Measurements from ENCODE around the gene AGBL4.
A peak's percentile ranks its signal among the peaks of the same experiment; 100 is the strongest.

Gene AGBL4

GRCh38 chr1:48673332-48674105 lies 1350.2 kb downstream of the AGBL4 start:
- DNase-seq: peak; percentile 68

GRCh38 chr1:48671578-48671977 lies 1352.2 kb downstream of the AGBL4 start:
- DNase-seq: no peak

GRCh38 chr1:48670234-48671020 lies 1353.3 kb downstream of the AGBL4 start:
- DNase-seq: no peak

GRCh38 chr1:48668339-48668738 lies 1355.4 kb downstream of the AGBL4 start:
- no peak for DNase-seq

GRCh38 chr1:48667782-48668181 lies 1356.0 kb downstream of the AGBL4 start:
- no peak for DNase-seq

GRCh38 chr1:48665708-48666407 lies 1357.9 kb downstream of the AGBL4 start:
- no peak for DNase-seq

GRCh38 chr1:48661726-48662463 lies 1361.9 kb downstream of the AGBL4 start:
- no peak for DNase-seq

GRCh38 chr1:48659801-48660200 lies 1364.0 kb downstream of the AGBL4 start:
- no peak for DNase-seq

GRCh38 chr1:48657413-48657812 lies 1366.3 kb downstream of the AGBL4 start:
- no peak for DNase-seq

- DNase-seq: no peak
Observed at GRCh38 chr1:48654606-48655210, 1369.0 kb downstream of the AGBL4 start.

- no peak for DNase-seq
Observed at GRCh38 chr1:48652334-48652733, 1371.4 kb downstream of the AGBL4 start.

- no peak for DNase-seq
Observed at GRCh38 chr1:48649880-48650279, 1373.9 kb downstream of the AGBL4 start.

- DNase-seq: peak; percentile 24
Observed at GRCh38 chr1:48645883-48646282, 1377.9 kb downstream of the AGBL4 start.

GRCh38 chr1:48644905-48645605 lies 1378.7 kb downstream of the AGBL4 start:
- no peak for DNase-seq

- DNase-seq: peak; percentile 7
Observed at GRCh38 chr1:48644190-48644900, 1379.4 kb downstream of the AGBL4 start.

- no peak for DNase-seq
Observed at GRCh38 chr1:48643193-48643592, 1380.6 kb downstream of the AGBL4 start.

- no peak for DNase-seq
Observed at GRCh38 chr1:48640836-48641492, 1382.8 kb downstream of the AGBL4 start.

- DNase-seq: no peak
Observed at GRCh38 chr1:48629867-48630266, 1393.9 kb downstream of the AGBL4 start.

- DNase-seq: peak; percentile 55
Observed at GRCh38 chr1:48627486-48627885, 1396.3 kb downstream of the AGBL4 start.

GRCh38 chr1:48619539-48619938 lies 1404.2 kb downstream of the AGBL4 start:
- no peak for DNase-seq

- DNase-seq: no peak
Observed at GRCh38 chr1:48617252-48617651, 1406.5 kb downstream of the AGBL4 start.
